ENCODE data around the gene FRRS1L. TPM values are rescaled to one million over a fixed set of nuclear protein-coding genes. Genes with fewer than 3 reads are reported as not detected.
A peak's percentile ranks its signal among the peaks of the same experiment; 100 is the strongest.

Gene FRRS1L
- total and polyA plus RNA-seq, 10 donors: under 0.01 to 0.03 TPM; not detected in 8

DNA sequence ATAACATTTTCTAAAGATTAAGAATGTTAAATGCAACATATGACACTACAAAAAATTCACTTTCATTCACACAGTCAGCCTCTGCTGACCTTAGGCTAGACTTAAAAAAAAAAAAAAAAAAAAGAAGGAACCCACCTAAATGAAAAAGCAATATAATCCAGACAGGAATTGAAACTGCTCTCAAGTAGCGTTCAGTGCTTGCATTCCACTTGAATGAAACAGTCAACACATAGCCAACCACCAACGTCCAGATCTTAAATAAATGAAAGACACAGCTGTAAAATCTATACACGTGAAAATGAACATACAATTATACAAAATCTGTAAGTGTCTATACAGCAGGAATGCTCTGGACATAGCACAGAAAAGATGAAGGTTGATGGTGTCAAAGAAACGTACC lies 58.7 kb downstream of the FRRS1L start:
- Histone ChIP-seq H3K9me3 (no peaks in the 10 kb centered on the region), H3K36me3 (peaks cover 0 to 31% (median 11%) of the 10 kb centered on the region in 6 donors), H3K4me3 (no peak overlapping the region), H3K4me1 (peaks cover 41 to 65% (median 51%) of the 10 kb centered on the region in 6 donors), H3K27ac (peak overlapping the region in 1 of 8 donors; percentile 5), H3K27me3 (replicated peaks in 1 of 7) (no peaks in the 10 kb centered on the region)
- intact Hi-C loops (cut with DNase I; ENCODE audit: low total_unique reads): no loop called here
- 28 to 47% (median 45%) methylated on average over 4 of the region's 4 CpGs for WGBS, 5 donors
- TF ChIP-seq, protein P1, sequence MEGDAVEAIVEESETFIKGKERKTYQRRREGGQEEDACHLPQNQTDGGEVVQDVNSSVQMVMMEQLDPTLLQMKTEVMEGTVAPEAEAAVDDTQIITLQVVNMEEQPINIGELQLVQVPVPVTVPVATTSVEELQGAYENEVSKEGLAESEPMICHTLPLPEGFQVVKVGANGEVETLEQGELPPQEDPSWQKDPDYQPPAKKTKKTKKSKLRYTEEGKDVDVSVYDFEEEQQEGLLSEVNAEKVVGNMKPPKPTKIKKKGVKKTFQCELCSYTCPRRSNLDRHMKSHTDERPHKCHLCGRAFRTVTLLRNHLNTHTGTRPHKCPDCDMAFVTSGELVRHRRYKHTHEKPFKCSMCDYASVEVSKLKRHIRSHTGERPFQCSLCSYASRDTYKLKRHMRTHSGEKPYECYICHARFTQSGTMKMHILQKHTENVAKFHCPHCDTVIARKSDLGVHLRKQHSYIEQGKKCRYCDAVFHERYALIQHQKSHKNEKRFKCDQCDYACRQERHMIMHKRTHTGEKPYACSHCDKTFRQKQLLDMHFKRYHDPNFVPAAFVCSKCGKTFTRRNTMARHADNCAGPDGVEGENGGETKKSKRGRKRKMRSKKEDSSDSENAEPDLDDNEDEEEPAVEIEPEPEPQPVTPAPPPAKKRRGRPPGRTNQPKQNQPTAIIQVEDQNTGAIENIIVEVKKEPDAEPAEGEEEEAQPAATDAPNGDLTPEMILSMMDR (IDR thresholded peaks at IDR 0.05 in 8 of 11, conservative IDR thresholded peaks at IDR 0.05 in 3 of 11): no peak
- no peak for TF ChIP-seq POLR2A (IDR thresholded peaks at IDR 0.05)
- no peak for TF ChIP-seq POLR2AphosphoS5 (IDR thresholded peaks at IDR 0.05)
- no peak for DNase-seq

DNA sequence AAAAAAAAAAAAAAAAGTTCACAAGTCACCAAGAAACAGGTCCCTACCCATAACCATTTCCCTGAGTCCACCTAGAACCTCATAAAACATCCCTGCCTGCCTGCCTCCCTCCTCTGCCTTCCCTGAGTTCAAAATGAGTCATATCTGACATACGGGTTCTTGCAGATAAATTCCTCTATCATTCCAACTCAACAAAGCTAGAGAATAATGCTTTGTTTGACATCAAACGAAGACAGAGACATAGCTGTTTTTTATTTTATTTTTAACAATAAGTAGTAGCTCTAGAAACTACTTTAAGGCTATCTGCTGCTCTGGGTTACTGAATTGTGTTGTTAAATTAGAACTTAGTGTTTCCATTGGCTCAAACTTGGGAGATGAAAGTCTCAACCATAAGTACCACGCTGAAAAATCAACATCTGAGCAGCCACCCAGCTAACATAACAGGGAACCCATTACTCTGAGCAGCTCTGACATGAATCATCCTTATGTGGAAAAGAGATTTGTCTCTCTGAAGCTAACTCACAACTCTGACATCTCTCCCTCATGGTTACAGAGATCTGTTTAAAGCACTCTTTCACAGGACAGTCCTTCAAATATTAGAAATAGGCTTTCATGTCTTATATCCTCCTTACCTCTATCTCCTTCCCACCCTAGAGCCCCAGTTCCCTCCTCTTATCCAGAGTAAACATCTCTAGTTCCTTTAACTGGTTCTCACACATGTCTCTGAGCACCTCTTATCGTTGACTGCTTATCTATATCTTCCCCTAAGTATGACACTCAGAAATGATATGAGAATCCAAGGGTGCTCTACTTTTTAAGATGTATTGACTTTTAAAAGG lies 59.4 kb downstream of the FRRS1L start:
- Histone ChIP-seq H3K36me3 (peaks cover 0 to 38% (median 11%) of the 10 kb centered on the region in 6 donors), H3K27ac (peak overlapping the region in 3 of 8 donors; percentile 5 to 23 (median 22)), H3K9me3 (peaks cover 0 to 6% (median 0%) of the 10 kb centered on the region in 8 donors), H3K27me3 (replicated peaks in 1 of 7) (no peaks in the 10 kb centered on the region), H3K4me3 (no peak overlapping the region), H3K4me1 (peaks cover 42 to 63% (median 48%) of the 10 kb centered on the region in 6 donors)
- no peak for DNase-seq
- intact Hi-C loops (cut with DNase I; ENCODE audit: low total_unique reads): no loop called here
- TF ChIP-seq POLR2A (IDR thresholded peaks at IDR 0.05) (no peak), POLR2AphosphoS5 (IDR thresholded peaks at IDR 0.05) (no peak)
- TF ChIP-seq, protein P1 (IDR thresholded peaks at IDR 0.05 in 8 of 11, conservative IDR thresholded peaks at IDR 0.05 in 3 of 11): no peak
- 52 to 62% (median 58%) methylated on average over 4 of the region's 4 CpGs for whole genome bisulfite sequencing, 5 donors

DNA sequence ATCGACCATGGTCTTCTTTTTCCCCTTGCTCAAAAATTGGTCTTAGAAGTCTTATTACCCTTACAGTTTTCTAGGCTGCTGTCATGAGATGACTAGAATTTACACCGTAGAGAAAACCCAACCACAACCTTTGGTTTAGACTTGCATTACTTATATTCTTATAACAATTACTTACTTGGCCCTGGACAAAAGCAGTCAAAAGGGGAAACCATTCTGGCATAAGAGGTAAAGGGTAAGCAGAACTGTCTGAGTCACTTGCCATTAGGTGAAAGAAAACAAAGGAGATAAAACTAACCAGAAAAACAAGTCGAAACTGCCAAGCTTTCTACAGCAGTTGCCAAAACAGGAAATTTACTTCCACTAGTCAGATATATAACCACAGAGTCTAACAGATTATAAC lies 65.2 kb downstream of the FRRS1L start:
- 21 to 33% (median 27%) methylated on average over 3 of the region's 3 CpGs for WGBS, 5 donors
- DNase-seq: no peak
- no peak for TF ChIP-seq POLR2AphosphoS5 (IDR thresholded peaks at IDR 0.05)
- TF ChIP-seq, protein P1 (IDR thresholded peaks at IDR 0.05 in 8 of 11, conservative IDR thresholded peaks at IDR 0.05 in 3 of 11): no peak
- TF ChIP-seq POLR2A (IDR thresholded peaks at IDR 0.05): no peak
- intact Hi-C loops (cut with DNase I; ENCODE audit: low total_unique reads): no loop called here
- H3K9me3 ChIP-seq: peaks cover 0 to 6% (median 0%) of the 10 kb centered on the region in 8 donors
- H3K4me3 ChIP-seq: peak overlapping the region in 1 of 8 donors; percentile 0
- H3K27ac ChIP-seq: peak overlapping the region in 7 of 8 donors; percentile 23 to 65 (median 55)
- peaks cover 17 to 64% (median 35%) of the 10 kb centered on the region in 6 donors for H3K4me1 ChIP-seq
- peaks cover 0 to 56% (median 11%) of the 10 kb centered on the region in 6 donors for H3K36me3 ChIP-seq
- H3K27me3 ChIP-seq (replicated peaks in 1 of 7): no peaks in the 10 kb centered on the region

DNA sequence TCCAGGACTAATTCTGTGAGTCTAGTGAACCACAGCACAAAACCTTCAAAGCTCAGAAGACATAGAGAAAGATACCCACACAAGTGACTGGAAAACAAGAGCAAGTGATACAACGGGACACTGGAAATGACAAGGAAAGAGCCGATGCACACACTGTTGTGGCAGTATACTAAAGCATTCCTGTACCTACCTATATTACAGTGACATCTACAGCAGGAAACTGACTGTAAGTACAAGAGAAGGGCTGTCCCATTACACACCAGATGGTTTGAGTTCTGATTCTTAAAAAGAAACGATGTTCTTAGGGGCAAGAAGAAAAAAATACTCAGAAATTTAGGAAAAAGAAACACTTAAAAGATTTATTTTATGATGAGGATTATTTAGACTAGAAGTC lies 65.8 kb downstream of the FRRS1L start:
- DNase-seq: no peak
- H3K4me3 ChIP-seq: no peak overlapping the region
- peak overlapping the region in 6 of 8 donors; percentile 54 to 65 (median 58) for H3K27ac ChIP-seq
- H3K9me3 ChIP-seq: peaks cover 0 to 6% (median 0%) of the 10 kb centered on the region in 8 donors
- 61 to 80% (median 71%) methylated on average over 3 of the region's 3 CpGs for WGBS, 5 donors
- H3K27me3 ChIP-seq (replicated peaks in 1 of 7): no peaks in the 10 kb centered on the region
- peaks cover 0 to 58% (median 11%) of the 10 kb centered on the region in 6 donors for H3K36me3 ChIP-seq
- TF ChIP-seq POLR2AphosphoS5 (IDR thresholded peaks at IDR 0.05) (no peak), POLR2A (IDR thresholded peaks at IDR 0.05) (no peak)
- TF ChIP-seq, protein P1 (IDR thresholded peaks at IDR 0.05 in 8 of 11, conservative IDR thresholded peaks at IDR 0.05 in 3 of 11): no peak
- intact Hi-C loops (cut with DNase I; ENCODE audit: low total_unique reads): no loop called here
- peaks cover 17 to 69% (median 35%) of the 10 kb centered on the region in 6 donors for H3K4me1 ChIP-seq

All from spleen (tissue), 11 donors.